Stimulated activated CD4-positive, alpha-beta T cell treated with anti-CD3 and anti-CD28 coated beads, TNF-alpha, amount 100 ng/mL, for 24 hours (primary cell): ENCODE results near the gene THEMIS.

ENCODE experiments used
- DNase-seq, 3 experiments: peaks; one replicate each; pipeline ENCODE4 v3.0.0-alpha.2; 2020; ENCODE audit warnings: low read depth in 3 of 3

Gene THEMIS

GRCh38 chr6:127859956-127860355, 40.9 kb downstream of the THEMIS start:
- DNase-seq: no peak

DNA sequence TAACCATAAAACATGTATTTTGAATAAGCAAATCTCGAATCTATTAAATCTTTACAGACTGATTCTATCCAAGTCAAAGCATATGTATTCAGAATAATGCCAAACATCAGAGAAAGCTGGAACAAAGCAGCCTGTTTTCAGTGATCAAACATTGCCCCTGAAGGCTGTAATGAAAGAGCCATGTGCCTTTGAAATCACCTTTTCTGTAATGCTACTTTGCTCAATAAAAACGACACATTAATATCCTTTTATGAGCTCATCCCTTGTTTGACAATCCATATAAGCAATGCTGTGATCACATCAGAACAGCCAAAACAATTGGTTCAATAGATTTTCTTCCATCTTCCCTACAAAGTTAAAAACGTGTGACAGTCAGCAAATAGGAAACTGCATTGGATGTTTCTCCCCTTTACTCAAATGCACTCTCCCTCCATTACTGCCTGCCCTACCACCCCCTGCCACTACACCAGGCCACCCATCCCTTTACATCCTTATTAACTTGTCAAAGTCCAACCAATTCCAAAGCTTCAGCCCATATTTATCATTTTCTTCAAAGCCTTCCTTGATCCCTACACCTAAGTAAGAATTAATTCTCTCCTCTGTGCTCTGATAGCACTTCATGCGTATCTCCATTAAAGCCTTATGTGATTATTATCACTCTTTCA, 42.0 kb downstream of the THEMIS start:
- no peak for DNase-seq

- DNase-seq: no peak
These were observed 43.7 kb downstream of the THEMIS start for GRCh38 chr6:127857051-127857637.

DNA sequence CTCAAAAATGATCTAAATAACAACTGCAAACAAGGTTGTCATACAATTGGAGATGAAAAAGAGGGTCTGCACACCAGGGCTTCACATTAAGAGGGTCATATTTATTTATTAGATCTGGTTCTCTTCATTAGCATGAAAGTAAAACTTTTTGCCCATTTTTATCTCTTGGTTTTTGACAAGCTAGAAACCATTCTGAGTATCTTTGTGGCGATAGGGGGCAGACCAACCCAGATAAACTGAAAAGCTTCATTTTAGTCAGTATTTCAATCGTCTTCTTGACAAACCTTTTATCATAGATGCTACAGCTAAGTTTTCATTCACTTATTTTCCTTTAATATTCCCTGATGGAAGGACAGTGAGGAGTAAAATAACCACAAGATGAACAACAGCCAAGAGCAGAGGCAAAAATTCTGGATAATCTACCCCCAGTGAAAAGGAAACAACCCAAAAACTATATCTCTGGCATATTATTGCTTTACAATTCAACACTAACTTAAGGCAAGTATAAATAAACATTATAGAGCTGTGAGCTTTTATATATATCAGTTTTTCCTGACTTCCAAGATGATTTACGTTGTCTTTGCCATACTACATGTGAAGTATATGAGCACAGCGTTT, 45.2 kb downstream of the THEMIS start:
- no peak for DNase-seq

GRCh38 chr6:127854009-127854408, 46.8 kb downstream of the THEMIS start:
- no peak for DNase-seq

- DNase-seq: no peak
These were observed 49.7 kb downstream of the THEMIS start for GRCh38 chr6:127851197-127851596.

- DNase-seq: no peak
These were observed 55.6 kb downstream of the THEMIS start for GRCh38 chr6:127845242-127845641.

DNA sequence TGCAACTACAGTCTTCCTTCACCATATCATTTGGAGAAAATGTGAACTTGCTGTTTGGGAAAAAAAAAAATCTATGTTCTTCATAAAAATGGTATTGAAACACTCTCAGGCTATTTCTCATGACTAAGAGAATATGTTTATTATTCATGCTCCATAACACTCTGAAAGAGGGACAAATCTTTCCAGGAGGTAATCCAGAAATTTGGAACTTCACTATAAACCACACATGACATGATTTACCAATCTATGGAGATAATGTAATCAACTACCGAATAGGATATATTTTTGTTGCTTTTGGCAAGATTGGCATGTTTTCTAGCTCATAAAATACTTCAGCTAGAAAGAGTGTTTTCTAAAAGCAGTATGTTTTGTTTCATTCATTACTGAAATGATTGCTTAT, 56.3 kb downstream of the THEMIS start:
- no peak for DNase-seq

DNA sequence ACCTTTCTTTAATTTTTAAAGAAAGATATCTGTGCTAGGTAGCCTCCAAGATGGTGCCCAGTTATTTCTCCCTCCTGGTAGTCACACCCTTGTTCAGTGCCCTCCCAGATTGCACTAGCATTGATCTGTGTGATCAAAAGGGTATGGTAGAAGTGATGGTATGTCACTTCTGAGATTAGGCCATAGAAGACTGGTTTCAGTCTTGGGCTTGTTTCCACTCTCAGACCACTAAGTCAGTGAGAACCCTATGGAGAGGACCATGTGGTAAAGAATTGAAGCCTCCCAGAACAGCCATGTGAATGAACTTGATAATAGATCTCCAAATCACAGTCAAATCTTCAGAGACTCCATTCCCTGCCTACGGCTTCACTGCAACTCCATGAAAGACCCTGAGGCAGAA, 57.3 kb downstream of the THEMIS start:
- no peak for DNase-seq

- DNase-seq: no peak
These were observed 58.3 kb downstream of the THEMIS start for GRCh38 chr6:127842562-127842961.

- DNase-seq: no peak
These were observed 59.0 kb downstream of the THEMIS start for GRCh38 chr6:127841811-127842210.

DNA sequence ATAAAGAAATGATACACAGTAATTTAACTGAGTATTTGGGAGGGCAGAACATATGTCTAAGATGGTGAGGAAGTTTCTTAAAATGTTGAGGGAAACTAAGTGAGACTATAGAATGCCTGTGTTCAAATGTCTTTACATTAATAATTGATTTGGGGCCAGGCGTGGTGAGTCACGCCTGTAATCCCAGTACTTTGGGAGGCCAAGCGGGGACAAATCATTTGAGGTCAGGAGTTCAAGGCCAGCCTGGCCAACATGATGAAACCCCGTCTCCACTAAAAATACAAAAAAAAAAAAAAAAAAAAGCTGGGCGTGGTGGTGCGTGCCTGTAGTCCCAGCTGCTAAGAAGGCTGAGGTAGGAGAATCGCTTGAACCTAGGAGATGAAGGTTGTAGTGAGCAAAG, 66.7 kb downstream of the THEMIS start:
- DNase-seq: no peak

- no peak for DNase-seq
These were observed 67.5 kb downstream of the THEMIS start for GRCh38 chr6:127833336-127833735.

DNA sequence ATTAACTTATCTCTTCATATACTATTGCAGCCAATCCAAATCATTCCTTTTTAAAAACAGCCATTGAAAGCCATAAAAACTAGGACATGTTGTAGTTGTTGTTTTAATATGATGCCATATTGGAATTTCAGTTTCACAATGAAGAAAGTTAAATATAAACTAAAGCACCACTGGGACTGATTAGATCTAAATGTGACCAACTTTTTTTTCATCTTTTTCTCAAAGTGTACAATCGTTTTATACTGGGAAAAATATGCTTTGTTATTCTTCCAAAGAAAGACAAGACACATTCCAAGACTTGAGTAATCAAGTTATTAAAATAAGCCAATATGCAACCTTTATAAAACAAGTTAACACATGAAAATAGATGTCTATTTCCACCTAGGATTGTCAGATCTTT, 68.5 kb downstream of the THEMIS start:
- no peak for DNase-seq

DNA sequence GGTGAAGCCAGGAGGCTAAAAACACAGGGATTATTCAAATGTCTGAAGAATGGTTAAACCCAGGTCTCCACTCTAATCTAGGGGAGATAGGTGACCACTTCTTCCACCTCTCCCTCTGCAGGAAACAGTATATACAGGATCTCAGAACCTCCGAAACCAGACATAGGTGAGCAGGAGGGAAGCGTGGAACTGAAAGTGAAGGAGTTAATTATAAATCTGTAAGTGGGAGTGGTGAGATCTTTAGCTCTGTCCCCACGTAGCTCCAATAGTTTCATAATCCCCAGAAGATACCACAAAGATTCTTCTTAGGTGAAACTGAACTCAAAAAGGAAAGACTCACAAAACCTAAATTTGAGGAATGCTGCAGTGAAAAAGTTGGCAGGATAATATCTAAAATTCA, 76.8 kb downstream of the THEMIS start:
- no peak for DNase-seq

DNA sequence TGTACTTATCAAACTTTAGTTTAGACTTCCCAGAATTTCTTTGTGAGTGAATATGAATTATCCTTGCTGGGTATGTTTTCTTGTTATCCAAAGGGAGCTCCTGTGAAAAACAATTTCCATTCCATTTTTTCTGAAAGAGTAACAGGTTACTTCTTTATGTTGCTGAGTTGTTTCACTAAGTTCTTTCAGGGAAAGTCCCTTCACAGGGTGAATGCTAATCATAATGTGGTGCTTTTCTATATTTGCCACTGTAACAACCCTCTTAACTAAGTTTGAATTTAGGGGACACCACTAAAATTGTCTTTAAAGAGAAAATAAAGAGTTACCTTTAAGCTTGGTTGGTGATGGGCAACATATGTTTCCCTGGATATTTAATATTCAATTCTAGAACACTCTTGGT, 79.4 kb downstream of the THEMIS start:
- DNase-seq: no peak

DNA sequence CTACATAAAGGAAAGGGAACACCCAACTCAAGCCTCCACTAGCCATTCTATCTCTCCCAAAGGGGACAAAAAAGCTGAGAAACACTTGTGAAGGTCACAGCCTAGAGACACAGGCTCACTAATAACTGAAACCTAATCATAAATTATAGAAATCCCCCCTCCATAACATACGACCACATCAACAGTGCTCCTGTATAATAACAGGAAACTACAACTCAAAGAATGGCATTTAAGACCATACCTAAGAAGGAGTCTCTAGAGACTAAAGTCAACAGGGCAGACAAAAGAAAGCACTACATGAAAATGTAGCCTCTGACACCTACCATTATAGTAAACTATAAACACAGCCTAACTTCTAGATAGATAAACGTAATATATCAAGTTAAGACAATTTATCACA, 82.7 kb downstream of the THEMIS start:
- DNase-seq: no peak

GRCh38 chr6:127816643-127817042, 84.2 kb downstream of the THEMIS start:
- no peak for DNase-seq

- DNase-seq: no peak
These were observed 87.2 kb downstream of the THEMIS start for GRCh38 chr6:127813699-127814027.

DNA sequence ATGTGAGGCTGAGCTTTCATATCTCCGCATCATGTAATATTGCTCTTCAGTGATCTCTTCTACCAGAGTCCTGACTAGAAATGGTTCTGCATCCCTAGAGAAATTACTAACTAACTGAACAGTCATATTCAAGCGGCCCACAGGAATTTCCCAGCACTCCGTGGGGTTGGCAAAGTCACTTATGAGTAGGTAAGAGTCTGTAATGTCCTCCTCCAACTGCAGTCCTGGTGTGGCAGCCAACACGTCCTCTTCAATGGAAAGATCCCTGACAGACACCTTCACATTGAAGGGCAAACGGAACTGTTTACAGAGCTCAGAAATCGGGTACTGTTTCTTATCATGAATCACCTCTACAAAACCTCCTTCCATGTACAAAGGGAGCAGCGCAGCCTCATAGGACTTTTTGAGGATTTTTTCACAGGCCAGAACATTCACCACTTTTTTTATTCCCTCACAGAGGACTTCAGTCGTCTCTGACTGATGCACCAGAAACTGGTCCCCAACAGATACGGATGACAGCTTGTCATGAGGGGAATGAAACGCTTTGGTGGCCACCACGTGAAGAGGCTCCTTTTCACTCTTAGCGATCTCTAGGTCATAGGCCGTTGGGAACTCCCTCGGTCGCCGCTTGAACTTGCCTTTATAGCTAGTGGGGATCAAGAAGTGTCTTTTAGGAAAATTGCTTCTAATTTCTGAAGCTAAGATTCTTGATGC, 87.7 kb downstream of the THEMIS start:
- DNase-seq: peak in 1 of 3 experiments; percentile 18

- DNase-seq: no peak
These were observed 88.8 kb downstream of the THEMIS start for GRCh38 chr6:127811900-127812570.

DNA sequence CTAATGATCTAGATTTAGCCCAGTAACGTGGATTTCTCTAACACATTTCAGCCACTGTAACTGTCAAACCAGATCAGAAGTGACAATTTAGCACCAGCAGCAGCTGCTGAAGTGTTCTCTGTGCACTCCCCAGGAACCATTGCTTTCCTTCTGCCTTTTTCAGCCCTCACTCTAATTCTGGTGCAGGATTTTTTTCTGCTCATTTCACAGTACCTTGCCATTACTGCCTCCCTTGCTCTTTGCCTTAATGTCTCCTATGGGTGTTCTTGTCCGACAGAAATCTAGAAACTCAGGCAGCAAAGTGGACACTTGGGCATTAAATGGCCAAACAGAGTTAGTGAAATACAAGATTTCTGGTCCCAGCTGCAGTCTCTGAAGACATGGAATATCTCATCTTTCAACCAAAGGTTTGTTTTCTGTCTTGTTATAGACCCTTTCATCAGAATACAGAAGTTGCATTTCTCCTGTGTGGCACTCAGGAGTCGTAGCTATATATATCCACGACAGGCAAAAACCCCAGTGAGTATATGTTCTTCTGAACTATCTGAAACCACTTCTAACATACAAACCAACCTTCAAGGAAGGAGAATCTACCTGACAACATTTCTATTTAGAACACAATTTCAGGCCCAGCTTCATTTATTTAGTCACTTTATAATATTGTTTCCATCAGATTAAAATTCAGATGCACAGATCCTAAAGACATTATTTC, 92.9 kb downstream of the THEMIS start:
- no peak for DNase-seq
